Measurements from ENCODE around the gene PCDH9.

The PCDH9 gene

GRCh38 chr13:67167420-67167819 lies 62.7 kb downstream of the PCDH9 start:
- DNase-seq (ENCODE audit: low spot score) (no peak), FAIRE-seq (no peak)

- FAIRE-seq (no peak), DNase-seq (ENCODE audit: low spot score) (no peak)
Observed at GRCh38 chr13:67161176-67161575, 69.0 kb downstream of the PCDH9 start.

- FAIRE-seq (no peak), DNase-seq (ENCODE audit: low spot score) (no peak)
Observed at GRCh38 chr13:67158903-67159302, 71.2 kb downstream of the PCDH9 start.

DNA sequence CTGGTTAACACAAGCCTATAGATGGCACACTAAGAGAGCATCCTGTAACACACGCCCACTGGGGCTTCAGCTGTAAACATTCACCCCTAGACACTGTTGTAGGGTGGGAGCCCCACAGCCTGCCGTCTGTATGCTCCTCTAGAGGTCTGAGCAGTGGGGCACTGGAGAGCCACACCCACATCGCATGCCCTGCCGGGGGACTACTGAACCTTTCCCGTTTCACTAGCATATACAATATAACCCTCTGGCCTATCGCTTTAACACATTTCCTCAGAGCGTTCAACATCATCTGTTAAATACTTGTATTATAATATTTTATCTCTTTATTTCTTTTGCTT lies 73.4 kb downstream of the PCDH9 start:
- DNase-seq (ENCODE audit: low spot score): no peak

DNA sequence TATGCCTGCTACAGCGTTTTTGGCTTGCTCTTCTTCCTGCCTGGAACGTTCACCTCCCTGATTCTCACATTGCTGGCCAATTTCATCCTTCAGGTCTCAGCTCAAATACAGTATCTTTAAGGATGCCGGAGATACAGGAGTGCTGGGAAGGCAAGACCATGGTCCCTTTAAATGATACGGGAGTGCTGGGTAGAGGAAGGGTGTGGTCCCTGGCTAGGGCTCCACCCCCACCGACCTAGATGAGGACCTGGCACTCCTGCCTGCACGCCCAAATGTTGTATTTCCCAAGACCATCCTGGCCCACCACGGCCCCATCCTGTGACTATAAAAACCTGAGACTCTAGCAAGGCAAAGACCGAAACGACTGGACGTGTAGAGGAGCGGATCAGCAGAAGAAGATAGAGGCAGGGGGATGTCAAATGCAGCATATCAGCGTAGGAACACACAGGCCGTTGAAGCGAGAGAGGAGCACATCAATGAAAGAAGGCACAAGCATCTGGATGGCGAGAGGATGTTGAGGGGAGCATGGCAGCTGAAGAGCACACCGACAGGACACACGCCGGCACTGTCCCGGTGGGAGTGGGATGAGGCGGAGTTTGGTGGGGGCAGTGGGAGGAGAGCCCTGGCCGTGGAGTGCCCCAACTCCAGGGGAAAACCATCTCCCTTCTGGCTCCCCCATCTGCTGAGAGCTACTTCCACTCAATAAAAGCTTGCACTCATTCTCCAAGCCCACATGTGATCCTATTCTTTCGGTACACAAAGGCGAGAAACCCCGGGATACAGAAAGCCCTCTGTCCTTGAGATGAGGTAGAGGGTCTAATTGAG lies 74.0 kb downstream of the PCDH9 start:
- no peak for DNase-seq (ENCODE audit: low spot score)
- no peak for FAIRE-seq

More for the DNA sequence above, 73.4 kb downstream of the PCDH9 start:
- no peak for FAIRE-seq

- no peak for FAIRE-seq
- DNase-seq (ENCODE audit: low spot score): no peak
Observed at GRCh38 chr13:67152085-67152484, 78.1 kb downstream of the PCDH9 start.

DNA sequence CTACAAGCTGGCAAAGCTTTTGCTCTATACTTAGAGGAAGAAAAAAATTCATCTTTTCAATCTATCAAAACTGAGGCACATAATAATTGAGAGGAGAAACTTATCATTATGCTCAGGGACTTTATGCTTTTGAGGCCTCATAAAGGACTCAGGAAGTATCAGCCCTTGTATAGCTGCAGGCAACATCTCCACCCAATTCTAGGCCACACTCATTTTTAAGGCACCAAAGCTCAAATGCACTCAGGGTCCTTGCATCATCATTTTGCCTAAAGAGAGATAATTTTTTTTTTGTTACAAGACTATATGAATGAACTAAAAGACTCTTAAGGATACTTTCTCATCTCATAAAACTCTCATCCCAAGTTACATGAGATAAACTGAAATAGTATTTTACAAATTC lies 78.5 kb downstream of the PCDH9 start:
- DNase-seq (ENCODE audit: low spot score): no peak
- no peak for FAIRE-seq

- no peak for FAIRE-seq
Observed at GRCh38 chr13:67150608-67151007, 79.5 kb downstream of the PCDH9 start.

DNA sequence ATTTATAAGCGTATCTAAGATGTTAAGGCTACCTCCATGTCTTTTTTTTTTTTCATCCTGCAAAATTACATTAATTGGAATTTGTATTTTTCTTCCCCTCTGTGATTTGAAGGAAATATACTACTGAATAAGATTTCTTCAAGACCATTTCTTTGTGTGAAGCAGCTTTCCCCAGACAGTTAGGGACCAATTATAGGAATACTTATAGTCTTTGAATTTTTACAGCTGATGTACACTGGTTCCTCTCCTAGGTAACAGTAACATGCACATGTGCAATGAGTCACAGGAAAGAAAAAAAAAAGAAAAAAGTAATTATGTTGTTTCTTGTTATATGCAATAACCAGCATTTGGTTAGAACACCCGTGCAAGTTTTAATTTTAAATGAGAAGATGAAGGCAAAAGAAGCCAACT lies 82.0 kb downstream of the PCDH9 start:
- FAIRE-seq (no peak), DNase-seq (ENCODE audit: low spot score) (no peak)

More at GRCh38 chr13:67150608-67151007, 79.5 kb downstream of the PCDH9 start:
- no peak for DNase-seq (ENCODE audit: low spot score)

GRCh38 chr13:67147342-67148133 lies 82.6 kb downstream of the PCDH9 start:
- no peak for DNase-seq (ENCODE audit: low spot score)

GRCh38 chr13:67146523-67147130 lies 83.5 kb downstream of the PCDH9 start:
- DNase-seq (ENCODE audit: low spot score) (no peak), FAIRE-seq (no peak)

More at GRCh38 chr13:67147342-67148133, 82.6 kb downstream of the PCDH9 start:
- no peak for FAIRE-seq

GRCh38 chr13:67145950-67146349 lies 84.2 kb downstream of the PCDH9 start:
- no peak for FAIRE-seq
- DNase-seq (ENCODE audit: low spot score): no peak

GRCh38 chr13:67143544-67144115 lies 86.5 kb downstream of the PCDH9 start:
- DNase-seq (ENCODE audit: low spot score) (no peak), FAIRE-seq (no peak)

GRCh38 chr13:67140006-67140405 lies 90.1 kb downstream of the PCDH9 start:
- DNase-seq (ENCODE audit: low spot score) (no peak), FAIRE-seq (no peak)

DNA sequence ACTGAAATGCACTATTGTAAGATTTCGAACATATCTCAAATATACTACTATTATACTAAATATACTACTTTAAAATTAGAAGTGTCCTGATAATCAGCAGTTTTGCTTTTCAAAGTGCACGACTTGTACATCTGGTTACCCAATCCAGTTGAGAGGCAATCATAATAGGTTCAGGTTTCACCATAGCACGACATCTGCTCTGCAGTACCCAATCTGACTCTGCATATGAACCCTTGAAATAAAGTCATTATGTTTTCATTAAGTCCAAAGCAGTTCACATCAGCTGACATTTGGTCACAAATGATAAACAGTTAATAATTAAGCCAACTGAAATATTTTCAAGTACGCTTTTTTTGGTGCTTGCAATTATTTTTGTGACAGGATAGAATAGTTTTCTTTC lies 90.6 kb downstream of the PCDH9 start:
- DNase-seq (ENCODE audit: low spot score) (no peak), FAIRE-seq (no peak)

GRCh38 chr13:67138970-67139369 lies 91.2 kb downstream of the PCDH9 start:
- no peak for DNase-seq (ENCODE audit: low spot score)
- no peak for FAIRE-seq

GRCh38 chr13:67137044-67137735 lies 92.9 kb downstream of the PCDH9 start:
- no peak for FAIRE-seq
- DNase-seq (ENCODE audit: low spot score): no peak

GRCh38 chr13:67136157-67136556 lies 94.0 kb downstream of the PCDH9 start:
- no peak for FAIRE-seq
- DNase-seq (ENCODE audit: low spot score): no peak

DNA sequence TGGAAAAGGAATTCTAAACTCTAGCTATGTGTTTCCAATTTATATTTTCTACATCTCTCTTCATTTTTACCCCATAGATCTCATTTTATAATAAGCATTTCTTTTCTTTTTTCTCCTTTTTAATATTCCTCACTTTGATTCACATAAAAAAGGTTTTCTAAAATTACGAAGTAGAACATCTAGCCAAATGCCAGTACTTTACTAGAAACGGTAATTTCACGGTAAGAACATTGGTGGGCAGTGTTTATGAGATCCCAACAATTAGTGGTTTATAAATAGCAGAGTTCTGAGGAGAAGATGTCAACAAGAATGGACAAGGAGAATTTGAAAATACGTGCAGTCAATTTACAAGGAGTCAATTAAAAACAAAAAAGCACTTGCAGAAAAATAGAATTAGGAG lies 94.8 kb downstream of the PCDH9 start:
- no peak for DNase-seq (ENCODE audit: low spot score)
- no peak for FAIRE-seq

GRCh38 chr13:67134417-67135129 lies 95.6 kb downstream of the PCDH9 start:
- FAIRE-seq: no peak
- no peak for DNase-seq (ENCODE audit: low spot score)

- no peak for DNase-seq (ENCODE audit: low spot score)
- FAIRE-seq: no peak
Observed at GRCh38 chr13:67133476-67133875, 96.7 kb downstream of the PCDH9 start.

Data from RCC 7860 (cell line).